ES-I3 (cell line): Measurements from ENCODE around the gene PXYLP1.

Experiments
- H3K36me3 ChIP-seq: 2 replicates; pipeline ENCODE4 v1.6.1; 2013; ENCODE audit warnings: mild to moderate bottlenecking, low read length, control low read depth, moderate library complexity; ENCODE audit not compliant: insufficient read depth
- H3K4me1 ChIP-seq: 2 replicates; pipeline ENCODE4 v1.6.1; 2013; ENCODE audit warnings: mild to moderate bottlenecking, control low read depth, low read length; ENCODE audit not compliant: insufficient read depth
- H3K9ac ChIP-seq: 2 replicates; pipeline ENCODE4 v1.6.1; 2013; ENCODE audit warnings: low read depth, mild to moderate bottlenecking, low read length, moderate library complexity
- H3K9me3 ChIP-seq: 2 replicates; pipeline ENCODE4 v1.6.1; 2013; ENCODE audit warnings: mild to moderate bottlenecking, low read length, moderate library complexity; ENCODE audit not compliant: control insufficient read depth, insufficient read depth

Gene PXYLP1

GRCh38 chr3:141267629-141268028, 36.0 kb downstream of the PXYLP1 start:
- Histone ChIP-seq H3K9ac (no peak overlapping the region), H3K36me3 (no peaks in the 10 kb centered on the region), H3K9me3 (no peaks in the 10 kb centered on the region), H3K4me1 (no peaks in the 10 kb centered on the region)

DNA sequence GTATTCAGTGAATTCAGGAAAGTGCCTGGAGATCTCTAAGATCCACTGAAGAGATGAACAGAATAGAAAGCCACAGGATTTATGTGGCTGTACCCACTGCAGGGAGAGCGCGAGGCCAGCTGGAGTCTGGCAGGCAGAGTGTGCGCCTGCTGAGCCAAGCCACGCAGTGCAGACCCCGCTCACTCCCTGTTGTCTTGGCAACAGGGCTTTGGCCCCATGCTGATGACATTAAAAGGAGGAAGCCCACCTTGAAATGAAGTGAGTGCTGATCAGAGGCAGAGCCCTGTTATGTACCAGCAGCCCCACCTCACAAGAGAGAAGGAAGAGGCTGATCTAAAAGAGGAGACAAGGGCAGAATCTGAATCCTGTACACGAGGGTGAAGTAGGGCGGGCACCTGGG, 36.7 kb downstream of the PXYLP1 start:
- no peaks in the 10 kb centered on the region for H3K9me3 ChIP-seq
- no peaks in the 10 kb centered on the region for H3K4me1 ChIP-seq
- no peak overlapping the region for H3K9ac ChIP-seq
- H3K36me3 ChIP-seq, result no peaks in the 10 kb centered on the region

- Histone ChIP-seq H3K9ac (no peak overlapping the region), H3K36me3 (no peaks in the 10 kb centered on the region), H3K4me1 (no peaks in the 10 kb centered on the region)
These were observed 37.2 kb downstream of the PXYLP1 start for GRCh38 chr3:141268791-141269190.

DNA sequence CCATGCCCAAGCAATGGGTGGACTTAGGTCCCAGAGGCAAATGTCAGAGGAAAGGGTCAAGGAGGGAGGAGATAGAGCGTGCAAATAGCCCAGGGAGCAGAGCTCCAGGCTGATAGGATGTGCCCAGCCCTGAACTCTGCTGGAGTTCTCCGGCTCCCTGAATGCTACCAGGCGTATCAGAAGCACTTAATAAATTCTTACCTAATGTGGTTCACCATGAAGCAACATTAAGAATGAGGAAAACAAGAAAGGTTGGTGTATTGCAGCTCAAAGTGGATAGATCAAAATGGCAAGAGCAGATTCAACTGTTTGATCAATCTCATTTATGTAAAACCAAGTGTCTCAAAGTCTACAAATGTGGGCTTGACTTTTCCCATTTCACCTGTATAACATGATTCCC, 38.3 kb downstream of the PXYLP1 start:
- no peaks in the 10 kb centered on the region for H3K4me1 ChIP-seq
- H3K9me3 ChIP-seq, result no peaks in the 10 kb centered on the region
- H3K36me3 ChIP-seq, result no peaks in the 10 kb centered on the region
- no peak overlapping the region for H3K9ac ChIP-seq

More at GRCh38 chr3:141268791-141269190, 37.2 kb downstream of the PXYLP1 start:
- H3K9me3 ChIP-seq, result no peaks in the 10 kb centered on the region

DNA sequence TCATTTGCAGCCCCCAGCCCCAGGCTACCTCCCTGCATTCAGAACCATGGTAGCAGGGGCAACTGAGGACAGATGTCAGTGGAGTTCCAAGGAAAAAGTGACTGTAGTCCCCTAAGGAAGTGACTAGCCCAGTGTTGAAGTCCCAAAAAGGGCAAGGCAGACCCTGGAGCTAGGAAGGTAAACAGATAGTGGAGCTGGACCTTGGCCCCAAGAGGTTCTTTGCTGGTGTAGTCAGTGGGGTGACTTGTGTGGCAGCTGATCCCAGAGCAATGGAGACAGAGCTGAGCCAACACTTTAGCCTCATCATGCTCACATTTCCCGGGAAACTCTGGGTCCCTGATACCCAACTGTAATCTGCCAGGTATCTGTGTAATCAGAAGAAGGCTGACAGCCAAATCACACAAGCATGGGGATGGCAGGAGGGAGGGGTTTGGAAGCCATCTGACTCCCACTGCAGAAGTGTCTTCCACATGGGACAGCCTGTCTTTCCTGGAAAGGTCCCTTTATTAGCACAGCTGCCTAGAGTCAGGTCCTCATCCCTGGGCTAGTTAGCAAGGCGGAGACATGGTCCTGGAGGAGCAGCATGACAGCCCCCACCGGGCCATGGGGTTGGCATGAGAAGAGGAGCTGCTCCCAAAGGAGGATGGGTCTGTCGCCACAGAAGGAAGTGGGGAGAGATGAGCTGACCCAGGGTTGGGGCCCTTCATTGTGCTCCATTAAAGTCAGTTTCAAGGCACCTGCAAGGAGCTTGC, 39.8 kb downstream of the PXYLP1 start:
- Histone ChIP-seq H3K36me3 (no peaks in the 10 kb centered on the region), H3K4me1 (no peaks in the 10 kb centered on the region), H3K9me3 (no peaks in the 10 kb centered on the region), H3K9ac (no peak overlapping the region)

- Histone ChIP-seq H3K4me1 (no peaks in the 10 kb centered on the region), H3K36me3 (no peaks in the 10 kb centered on the region), H3K9me3 (no peaks in the 10 kb centered on the region), H3K9ac (no peak overlapping the region)
These were observed 41.5 kb downstream of the PXYLP1 start for GRCh38 chr3:141272906-141273662.

DNA sequence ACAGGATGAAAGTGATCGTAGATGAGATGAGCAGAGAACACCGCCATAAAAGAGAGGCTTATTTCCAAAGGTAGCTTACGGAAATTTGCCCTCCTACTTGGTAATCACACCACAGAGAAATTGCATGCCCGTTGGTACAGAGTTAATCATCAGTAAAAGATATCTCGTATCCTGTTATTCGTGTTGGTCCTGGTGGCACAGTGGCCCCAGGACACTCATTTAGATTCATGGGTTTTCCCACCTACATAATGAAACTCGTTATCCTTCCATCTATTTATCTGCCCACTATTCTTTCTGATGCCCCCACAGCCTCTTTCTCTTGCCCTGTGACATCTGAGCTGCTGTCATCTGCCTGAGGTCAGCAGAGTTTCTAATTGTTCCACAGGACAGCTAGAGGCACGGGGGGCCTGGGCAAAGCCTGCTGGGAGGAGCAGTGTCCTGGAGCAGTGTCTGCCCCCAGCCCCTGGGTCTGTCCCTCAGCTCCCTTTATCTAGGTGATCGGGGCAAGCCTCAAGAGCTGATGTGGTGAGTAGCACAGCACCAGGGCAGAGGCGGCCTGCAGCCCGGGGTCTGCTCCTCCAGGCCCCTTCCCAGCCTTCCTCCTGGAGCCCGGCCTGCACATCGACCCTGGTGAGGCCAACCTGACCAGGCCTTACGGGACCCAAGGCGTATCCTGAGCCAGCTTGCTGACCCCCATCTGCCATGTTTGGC, 42.2 kb downstream of the PXYLP1 start:
- Histone ChIP-seq H3K9me3 (no peaks in the 10 kb centered on the region), H3K4me1 (no peaks in the 10 kb centered on the region), H3K9ac (no peak overlapping the region; the same call in 1 of the 2 replicates), H3K36me3 (no peaks in the 10 kb centered on the region)

GRCh38 chr3:141274411-141275031, 42.9 kb downstream of the PXYLP1 start:
- H3K4me1 ChIP-seq, result no peaks in the 10 kb centered on the region
- no peaks in the 10 kb centered on the region for H3K9me3 ChIP-seq
- no peak overlapping the region for H3K9ac ChIP-seq
- H3K36me3 ChIP-seq, result no peaks in the 10 kb centered on the region

GRCh38 chr3:141275032-141275422, 43.4 kb downstream of the PXYLP1 start:
- no peaks in the 10 kb centered on the region for H3K36me3 ChIP-seq
- H3K9me3 ChIP-seq, result no peaks in the 10 kb centered on the region
- no peaks in the 10 kb centered on the region for H3K4me1 ChIP-seq
- no peak overlapping the region for H3K9ac ChIP-seq

DNA sequence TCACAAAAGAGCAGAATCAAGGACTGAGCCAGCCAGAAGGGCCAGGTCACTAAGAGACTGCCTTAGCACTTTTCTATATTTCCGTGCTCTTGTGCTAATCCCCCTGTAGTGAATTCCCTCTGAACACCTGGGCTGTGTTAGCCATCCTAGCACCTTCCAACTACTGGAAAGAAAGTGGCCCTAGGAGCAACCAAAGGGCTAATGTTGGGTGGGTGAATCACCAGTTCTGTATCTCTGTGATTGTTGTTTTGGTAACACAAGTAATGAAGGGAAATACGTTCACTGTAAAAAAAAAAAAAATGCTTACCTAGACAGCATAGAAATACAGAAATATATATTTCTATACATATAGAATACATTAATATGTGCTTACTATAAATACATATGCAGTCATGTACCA, 43.9 kb downstream of the PXYLP1 start:
- Histone ChIP-seq H3K9me3 (no peaks in the 10 kb centered on the region), H3K36me3 (no peaks in the 10 kb centered on the region), H3K4me1 (no peaks in the 10 kb centered on the region), H3K9ac (no peak overlapping the region)

DNA sequence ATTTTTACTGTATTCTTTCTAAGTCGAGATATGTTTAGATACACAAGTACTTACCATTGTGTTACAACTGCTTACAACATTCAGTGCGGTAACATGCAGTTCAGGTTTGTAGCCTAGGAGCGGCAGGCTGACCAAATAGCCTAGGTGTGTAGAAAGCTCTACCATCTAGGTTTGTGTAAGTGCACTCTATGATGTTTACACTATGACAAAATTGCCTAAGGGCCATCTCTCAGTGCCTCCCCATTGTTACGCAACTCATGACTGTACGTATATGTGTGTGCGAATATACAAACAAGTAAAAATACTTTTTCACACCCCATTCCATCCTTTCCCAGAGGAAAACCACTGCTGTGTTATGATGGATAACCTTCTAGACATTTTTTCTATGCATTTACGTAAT, 44.3 kb downstream of the PXYLP1 start:
- Histone ChIP-seq H3K36me3 (no peaks in the 10 kb centered on the region), H3K9ac (no peak overlapping the region), H3K4me1 (no peaks in the 10 kb centered on the region), H3K9me3 (no peaks in the 10 kb centered on the region)

GRCh38 chr3:141276398-141276797, 44.8 kb downstream of the PXYLP1 start:
- H3K9me3 ChIP-seq, result no peaks in the 10 kb centered on the region
- H3K4me1 ChIP-seq, result no peaks in the 10 kb centered on the region
- H3K36me3 ChIP-seq, result no peaks in the 10 kb centered on the region
- H3K9ac ChIP-seq, result no peak overlapping the region

DNA sequence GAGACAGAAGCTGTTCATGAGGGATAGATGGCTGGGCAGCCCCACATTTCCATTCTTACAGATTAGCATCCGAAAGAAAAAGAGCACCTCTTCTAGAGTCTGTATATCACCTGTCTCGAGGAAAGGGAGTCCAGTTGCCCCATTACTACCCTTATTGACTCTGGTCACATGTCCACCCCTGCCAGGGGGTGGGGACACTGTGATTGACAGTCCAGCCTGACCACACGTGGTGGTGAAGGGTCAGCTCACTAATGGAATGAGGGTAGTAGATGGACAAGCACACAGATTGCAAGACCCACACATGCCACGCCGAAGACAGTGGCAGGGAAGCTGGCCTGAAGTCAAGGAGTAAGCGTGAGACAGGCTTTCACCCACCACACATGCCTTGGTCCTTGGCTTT, 45.8 kb downstream of the PXYLP1 start:
- Histone ChIP-seq H3K4me1 (no peaks in the 10 kb centered on the region), H3K36me3 (no peaks in the 10 kb centered on the region), H3K9ac (no peak overlapping the region), H3K9me3 (no peaks in the 10 kb centered on the region)
